Measurements from ENCODE around the gene PACSIN2.
"Not testable (repeated sequence)": the region's sequence is repeated elsewhere in the genome, so short reads cannot be mapped to it uniquely, and the experiment has no call there.

PACSIN2 gene

DNA sequence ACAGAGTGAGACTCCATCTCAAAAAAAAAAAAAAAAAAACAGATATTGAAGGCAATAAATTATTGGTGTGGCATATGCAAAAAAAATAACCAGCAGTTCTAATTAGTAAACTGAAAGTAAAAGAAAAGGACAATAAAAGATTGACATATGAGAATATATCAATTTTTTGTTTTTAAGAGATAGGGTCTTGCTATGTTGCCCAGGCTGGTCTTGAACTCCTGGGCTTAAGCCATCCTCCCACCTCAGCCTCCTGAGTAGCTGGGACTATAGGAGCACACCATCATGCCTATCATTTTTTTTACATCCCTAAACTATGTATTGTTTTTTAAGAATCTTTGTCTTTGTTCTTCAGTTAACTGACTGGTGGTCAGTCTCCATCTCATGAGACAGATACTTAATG is 31.5 kb downstream of the PACSIN2 start:
- Histone ChIP-seq H3K4me3 (ENCODE audit: low read depth in 1 of 5, low read length in 5 of 5) (no peak overlapping the region), H3K27me3 (ENCODE audit: control insufficient read depth in 5 of 5, insufficient read depth in 4 of 5, low read length in 5 of 5) (no peaks in the 10 kb centered on the region), H3K27ac (ENCODE audit: low read depth, low read length) (no peak overlapping the region), H3K4me1 (ENCODE audit: control insufficient read depth in 5 of 5, insufficient read depth in 5 of 5, low read length in 5 of 5) (peaks cover 1 to 7% (median 6%) of the 10 kb centered on the region in 5 donors), H3K36me3 (ENCODE audit: control insufficient read depth in 5 of 5, insufficient read depth in 5 of 5, low read length in 5 of 5) (no peaks in the 10 kb centered on the region), H3K9me3 (ENCODE audit: control insufficient read depth in 5 of 5, low read length in 5 of 5) (no peaks in the 10 kb centered on the region), H3K9ac (ENCODE audit: low read length in 5 of 5) (no peak overlapping the region)

GRCh38 chr22:42979606-42980005 is 35.3 kb downstream of the PACSIN2 start:
- no peaks in the 10 kb centered on the region for H3K9me3 ChIP-seq (ENCODE audit: control insufficient read depth in 5 of 5, low read length in 5 of 5)
- H3K4me1 ChIP-seq (ENCODE audit: control insufficient read depth in 5 of 5, insufficient read depth in 5 of 5, low read length in 5 of 5), result peaks cover 4 to 21% (median 12%) of the 10 kb centered on the region in 5 donors
- no peak overlapping the region for H3K4me3 ChIP-seq (ENCODE audit: low read depth in 1 of 5, low read length in 5 of 5)
- no peak overlapping the region for H3K27ac ChIP-seq (ENCODE audit: low read depth, low read length)
- no peaks in the 10 kb centered on the region for H3K27me3 ChIP-seq (ENCODE audit: control insufficient read depth in 5 of 5, insufficient read depth in 4 of 5, low read length in 5 of 5)
- no peaks in the 10 kb centered on the region for H3K36me3 ChIP-seq (ENCODE audit: control insufficient read depth in 5 of 5, insufficient read depth in 5 of 5, low read length in 5 of 5)
- H3K9ac ChIP-seq (ENCODE audit: low read length in 5 of 5), result no peak overlapping the region

GRCh38 chr22:42978453-42979103 is 36.4 kb downstream of the PACSIN2 start:
- Histone ChIP-seq H3K36me3 (ENCODE audit: control insufficient read depth in 5 of 5, insufficient read depth in 5 of 5, low read length in 5 of 5) (no peaks in the 10 kb centered on the region), H3K4me1 (ENCODE audit: control insufficient read depth in 5 of 5, insufficient read depth in 5 of 5, low read length in 5 of 5) (peaks cover 4 to 29% (median 14%) of the 10 kb centered on the region in 5 donors), H3K27ac (ENCODE audit: low read depth, low read length) (peak overlapping the region; percentile 2), H3K27me3 (ENCODE audit: control insufficient read depth in 5 of 5, insufficient read depth in 4 of 5, low read length in 5 of 5) (no peaks in the 10 kb centered on the region), H3K9ac (ENCODE audit: low read length in 5 of 5) (no peak overlapping the region), H3K4me3 (ENCODE audit: low read depth in 1 of 5, low read length in 5 of 5) (no peak overlapping the region), H3K9me3 (ENCODE audit: control insufficient read depth in 5 of 5, low read length in 5 of 5) (no peaks in the 10 kb centered on the region)

DNA sequence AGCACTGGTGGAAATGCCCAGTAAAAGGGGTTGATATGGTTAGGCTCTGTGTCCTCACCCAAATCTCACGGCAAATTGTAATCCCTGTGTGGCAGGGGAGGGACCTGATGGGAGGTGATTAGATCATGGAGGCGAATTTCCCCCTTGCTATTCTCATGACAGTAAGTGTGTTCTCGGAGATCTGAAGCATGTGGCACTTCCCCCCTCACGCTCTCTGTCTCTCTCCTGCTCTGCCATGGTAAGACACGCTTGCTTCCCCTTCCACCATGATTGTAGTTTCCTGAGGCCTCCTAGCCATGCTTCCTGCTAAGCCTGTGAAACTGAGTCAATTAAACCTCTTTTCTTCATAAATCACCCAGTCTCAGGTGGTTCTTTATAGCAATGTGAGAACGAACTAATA is 37.4 kb downstream of the PACSIN2 start:
- no peaks in the 10 kb centered on the region for H3K36me3 ChIP-seq (ENCODE audit: control insufficient read depth in 5 of 5, insufficient read depth in 5 of 5, low read length in 5 of 5)
- peaks cover 4 to 35% (median 23%) of the 10 kb centered on the region in 5 donors for H3K4me1 ChIP-seq (ENCODE audit: control insufficient read depth in 5 of 5, insufficient read depth in 5 of 5, low read length in 5 of 5)
- H3K27me3 ChIP-seq (ENCODE audit: control insufficient read depth in 5 of 5, insufficient read depth in 4 of 5, low read length in 5 of 5), result no peaks in the 10 kb centered on the region
- no peak overlapping the region for H3K4me3 ChIP-seq (ENCODE audit: low read depth in 1 of 5, low read length in 5 of 5)
- no peaks in the 10 kb centered on the region for H3K9me3 ChIP-seq (ENCODE audit: control insufficient read depth in 5 of 5, low read length in 5 of 5)
- H3K9ac ChIP-seq (ENCODE audit: low read length in 5 of 5), result no peak overlapping the region
- H3K27ac ChIP-seq (ENCODE audit: low read depth, low read length), result peak overlapping the region; percentile 2

DNA sequence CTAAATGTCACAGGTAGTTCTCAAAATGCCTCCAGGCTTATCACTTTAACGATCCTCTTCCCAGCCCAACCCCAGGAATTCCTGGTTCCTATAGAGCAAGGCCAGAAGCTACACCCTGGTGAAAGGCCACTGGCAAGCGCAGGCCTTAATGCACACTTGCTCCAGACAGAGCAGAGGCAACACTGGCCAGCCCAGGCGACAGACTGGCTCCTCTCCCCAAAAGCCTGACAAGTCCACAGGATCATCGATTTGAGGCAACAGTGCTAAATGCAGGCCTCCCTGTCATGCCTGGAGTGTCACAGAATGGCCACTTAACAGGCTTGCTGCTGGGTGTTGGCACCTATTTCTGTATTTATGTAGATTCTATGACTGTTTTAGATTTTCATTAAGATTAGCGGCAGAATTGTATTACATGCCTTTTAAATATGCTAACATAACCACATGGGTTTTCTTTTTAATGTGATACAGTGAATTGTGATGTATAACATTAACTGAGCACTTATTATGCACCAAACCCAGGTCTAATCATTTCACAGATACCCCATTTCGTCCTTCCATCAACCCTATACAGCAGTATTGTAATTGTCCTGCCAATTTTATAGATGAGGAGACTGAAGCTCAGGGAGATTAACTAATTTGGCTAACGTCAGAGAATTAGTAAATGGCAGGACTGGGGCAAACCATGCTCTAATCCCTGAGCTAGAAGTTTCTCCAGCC is 38.6 kb downstream of the PACSIN2 start:
- Histone ChIP-seq H3K27me3 (ENCODE audit: control insufficient read depth in 5 of 5, insufficient read depth in 4 of 5, low read length in 5 of 5) (no peaks in the 10 kb centered on the region), H3K4me3 (ENCODE audit: low read depth in 1 of 5, low read length in 5 of 5) (no peak overlapping the region), H3K9ac (ENCODE audit: low read length in 5 of 5) (peak overlapping the region in 1 of 5 donors; percentile 35), H3K9me3 (ENCODE audit: control insufficient read depth in 5 of 5, low read length in 5 of 5) (no peaks in the 10 kb centered on the region), H3K4me1 (ENCODE audit: control insufficient read depth in 5 of 5, insufficient read depth in 5 of 5, low read length in 5 of 5) (peaks cover 4 to 35% (median 24%) of the 10 kb centered on the region in 5 donors), H3K36me3 (ENCODE audit: control insufficient read depth in 5 of 5, insufficient read depth in 5 of 5, low read length in 5 of 5) (no peaks in the 10 kb centered on the region), H3K27ac (ENCODE audit: low read depth, low read length) (no peak overlapping the region)

GRCh38 chr22:42974223-42974622 is 40.7 kb downstream of the PACSIN2 start:
- Histone ChIP-seq H3K36me3 (ENCODE audit: control insufficient read depth in 5 of 5, insufficient read depth in 5 of 5, low read length in 5 of 5) (no peaks in the 10 kb centered on the region), H3K27ac (ENCODE audit: low read depth, low read length) (no peak overlapping the region), H3K9ac (ENCODE audit: low read length in 5 of 5) (no peak overlapping the region), H3K27me3 (ENCODE audit: control insufficient read depth in 5 of 5, insufficient read depth in 4 of 5, low read length in 5 of 5) (no peaks in the 10 kb centered on the region), H3K4me3 (ENCODE audit: low read depth in 1 of 5, low read length in 5 of 5) (no peak overlapping the region), H3K4me1 (ENCODE audit: control insufficient read depth in 5 of 5, insufficient read depth in 5 of 5, low read length in 5 of 5) (peaks cover 4 to 35% (median 24%) of the 10 kb centered on the region in 5 donors), H3K9me3 (ENCODE audit: control insufficient read depth in 5 of 5, low read length in 5 of 5) (no peaks in the 10 kb centered on the region)

- H3K4me1 ChIP-seq (ENCODE audit: control insufficient read depth in 5 of 5, insufficient read depth in 5 of 5, low read length in 5 of 5), result peaks cover 3 to 29% (median 19%) of the 10 kb centered on the region in 5 donors
- H3K27me3 ChIP-seq (ENCODE audit: control insufficient read depth in 5 of 5, insufficient read depth in 4 of 5, low read length in 5 of 5), result no peaks in the 10 kb centered on the region
Observed at GRCh38 chr22:42973536-42973881, 41.4 kb downstream of the PACSIN2 start.

DNA sequence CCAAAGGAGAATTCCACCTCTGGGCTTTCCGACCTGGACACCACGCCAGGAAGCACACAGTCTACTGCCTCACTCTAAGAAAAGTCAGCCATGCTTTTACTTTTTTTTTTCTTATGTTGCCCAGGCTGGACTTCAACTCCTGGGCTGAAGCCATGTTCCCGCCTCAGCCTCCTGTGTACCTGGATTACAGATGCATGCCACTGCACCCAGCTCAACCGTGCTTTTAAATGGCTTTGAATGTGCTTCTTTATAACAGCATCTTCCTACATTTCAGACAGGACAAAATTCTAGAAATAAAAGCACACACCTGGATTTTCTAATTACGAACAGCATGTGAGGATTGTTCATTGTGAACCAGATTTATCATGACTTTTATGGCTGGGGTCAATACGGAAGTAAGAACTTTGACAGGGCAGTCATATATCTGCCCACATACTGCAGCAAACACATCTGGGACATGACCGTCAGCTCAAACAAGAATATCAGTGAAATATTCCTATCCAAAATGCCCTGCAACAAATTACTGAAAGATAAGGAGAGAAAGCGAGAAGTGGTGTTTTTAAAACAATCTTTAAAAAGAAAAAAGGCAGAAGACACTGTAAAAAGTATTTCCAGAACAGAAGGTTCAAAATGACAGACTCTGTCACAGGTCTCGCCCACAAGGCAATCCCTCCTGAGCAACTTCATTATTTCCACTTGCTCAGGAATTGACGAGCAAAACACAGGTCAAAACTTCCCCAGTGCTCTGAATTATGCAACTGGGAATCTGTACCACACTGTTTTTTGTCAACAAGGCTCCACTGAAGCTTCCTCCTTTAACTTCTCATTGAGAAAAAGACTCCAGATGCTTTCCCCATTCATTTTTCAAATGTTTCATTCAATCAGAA is 42.1 kb downstream of the PACSIN2 start:
- H3K9ac ChIP-seq (ENCODE audit: low read length in 5 of 5), result no peak overlapping the region
- H3K4me3 ChIP-seq (ENCODE audit: low read depth in 1 of 5, low read length in 5 of 5), result no peak overlapping the region
- H3K4me1 ChIP-seq (ENCODE audit: control insufficient read depth in 5 of 5, insufficient read depth in 5 of 5, low read length in 5 of 5), result peaks cover 0 to 23% (median 17%) of the 10 kb centered on the region in 5 donors
- H3K27ac ChIP-seq (ENCODE audit: low read depth, low read length), result no peak overlapping the region
- no peaks in the 10 kb centered on the region for H3K9me3 ChIP-seq (ENCODE audit: control insufficient read depth in 5 of 5, low read length in 5 of 5)
- H3K36me3 ChIP-seq (ENCODE audit: control insufficient read depth in 5 of 5, insufficient read depth in 5 of 5, low read length in 5 of 5), result no peaks in the 10 kb centered on the region
- H3K27me3 ChIP-seq (ENCODE audit: control insufficient read depth in 5 of 5, insufficient read depth in 4 of 5, low read length in 5 of 5), result no peaks in the 10 kb centered on the region

More at GRCh38 chr22:42973536-42973881, 41.4 kb downstream of the PACSIN2 start:
- no peaks in the 10 kb centered on the region for H3K36me3 ChIP-seq (ENCODE audit: control insufficient read depth in 5 of 5, insufficient read depth in 5 of 5, low read length in 5 of 5)
- H3K4me3 ChIP-seq (ENCODE audit: low read depth in 1 of 5, low read length in 5 of 5), result no peak overlapping the region
- no peak overlapping the region for H3K27ac ChIP-seq (ENCODE audit: low read depth, low read length)
- no peaks in the 10 kb centered on the region for H3K9me3 ChIP-seq (ENCODE audit: control insufficient read depth in 5 of 5, low read length in 5 of 5)
- no peak overlapping the region for H3K9ac ChIP-seq (ENCODE audit: low read length in 5 of 5)

DNA sequence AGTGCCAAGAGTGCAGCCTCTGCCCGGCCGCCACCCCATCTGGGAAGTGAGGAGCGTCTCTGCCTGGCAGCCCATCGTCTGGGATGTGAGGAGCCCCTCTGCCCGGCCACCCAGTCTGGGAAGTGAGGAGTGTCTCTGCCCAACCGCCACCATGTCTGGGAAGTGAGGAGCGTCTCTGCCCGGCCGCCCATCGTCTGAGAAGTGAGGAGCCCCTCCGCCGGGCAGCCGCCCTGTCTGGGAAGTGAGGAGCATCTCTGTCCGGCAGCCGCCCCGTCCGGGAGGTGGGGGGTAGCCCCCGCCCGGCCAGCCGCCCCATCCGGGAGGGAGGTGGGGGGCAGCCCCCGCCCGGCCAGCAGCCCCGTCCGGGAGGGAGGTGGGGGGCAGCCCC is 43.5 kb downstream of the PACSIN2 start:
- H3K9me3 ChIP-seq (ENCODE audit: control insufficient read depth in 5 of 5, low read length in 5 of 5); H3K4me3 ChIP-seq (ENCODE audit: low read depth in 1 of 5, low read length in 5 of 5); H3K9ac ChIP-seq (ENCODE audit: low read length in 5 of 5); H3K27me3 ChIP-seq (ENCODE audit: control insufficient read depth in 5 of 5, insufficient read depth in 4 of 5, low read length in 5 of 5); H3K27ac ChIP-seq (ENCODE audit: low read depth, low read length); H3K36me3 ChIP-seq (ENCODE audit: control insufficient read depth in 5 of 5, insufficient read depth in 5 of 5, low read length in 5 of 5): not testable (repeated sequence)
- peaks cover 0 to 20% (median 16%) of the 10 kb centered on the region in 5 donors for H3K4me1 ChIP-seq (ENCODE audit: control insufficient read depth in 5 of 5, insufficient read depth in 5 of 5, low read length in 5 of 5)

- Histone ChIP-seq H3K9ac (ENCODE audit: low read length in 5 of 5) (no peak overlapping the region), H3K36me3 (ENCODE audit: control insufficient read depth in 5 of 5, insufficient read depth in 5 of 5, low read length in 5 of 5) (peaks cover 0 to 1% (median 0%) of the 10 kb centered on the region in 5 donors), H3K27me3 (ENCODE audit: control insufficient read depth in 5 of 5, insufficient read depth in 4 of 5, low read length in 5 of 5) (no peaks in the 10 kb centered on the region), H3K4me3 (ENCODE audit: low read depth in 1 of 5, low read length in 5 of 5) (no peak overlapping the region), H3K9me3 (ENCODE audit: control insufficient read depth in 5 of 5, low read length in 5 of 5) (no peaks in the 10 kb centered on the region), H3K4me1 (ENCODE audit: control insufficient read depth in 5 of 5, insufficient read depth in 5 of 5, low read length in 5 of 5) (peaks cover 0 to 20% (median 16%) of the 10 kb centered on the region in 5 donors), H3K27ac (ENCODE audit: low read depth, low read length) (no peak overlapping the region)
Observed at GRCh38 chr22:42970029-42970428, 44.9 kb downstream of the PACSIN2 start.

Data from subcutaneous abdominal adipose tissue (tissue), 5 donors.